Measurements from ENCODE around the gene MPPED1. TPM values are rescaled to one million over a fixed set of nuclear protein-coding genes. Genes with fewer than 3 reads are reported as not detected.

Gene MPPED1
- total and polyA plus RNA-seq, 2 donors (not counting 3 experiments of a cell fraction or from before 2014, with no cell fraction given), result not detected

GRCh38 chr22:43387815-43388214 lies 24.0 kb upstream of the MPPED1 start:
- Histone ChIP-seq H3K9me1 (replicated peaks; ENCODE audit: control insufficient read depth, extremely low read depth, insufficient read depth, low read length) (no peaks in the 10 kb centered on the region), H2AFZ (ENCODE audit: low read depth, low read length) (no peak overlapping the region), H4K20me1 (replicated peaks; ENCODE audit: control insufficient read depth, extremely low read depth, insufficient read depth, low read length) (no peaks in the 10 kb centered on the region), H3K27ac (ENCODE audit: insufficient read depth, low read depth, low read length) (no peak overlapping the region), H3K36me3 (ENCODE audit: control insufficient read depth in 2 of 2, extremely low read depth in 1 of 2, insufficient read depth in 2 of 2, low read length in 2 of 2) (no peaks in the 10 kb centered on the region), H3K9ac (replicated peaks; ENCODE audit: extremely low read depth, insufficient read depth, low read length) (no peak overlapping the region), H3K27me3 (ENCODE audit: control insufficient read depth in 2 of 2, insufficient read depth in 2 of 2, low read length in 2 of 2) (peaks cover 0 to 10% of the 10 kb centered on the region in 2 experiments), H3K4me1 (ENCODE audit: control insufficient read depth, extremely low read depth, insufficient read depth, low read length) (no peaks in the 10 kb centered on the region), H3K4me2 (ENCODE audit: insufficient read depth, low read length) (no peak overlapping the region), H3K9me3 (replicated peaks; ENCODE audit: control insufficient read depth, insufficient read depth, low read length) (no peaks in the 10 kb centered on the region), H3K4me3 (replicated peaks in 1 of 3; ENCODE audit: insufficient read depth in 1 of 3, low read depth in 1 of 3, low read length in 3 of 3) (no peak overlapping the region), H3K79me2 (ENCODE audit: control insufficient read depth, insufficient read depth, low read length) (no peaks in the 10 kb centered on the region)
- DNase-seq (ENCODE audit: low read depth, low spot score) (no peak), FAIRE-seq (no peak)
- intact Hi-C loops (cut with micrococcal nuclease) (loop anchor here (2.0 to 5.0 kb wide), 2 partner anchors 41 to 497 kb away; no protein-coding TSS in a partner anchor), dilution Hi-C loops (cut with MboI; ENCODE audit: extremely low pct_ligation_motif_present, low sequenced_read_pairs) (no loop called here)
- TF ChIP-seq POLR2AphosphoS5 (IDR thresholded peaks at IDR 0.05; ENCODE audit: insufficient read depth, low read depth, low read length) (no peak), MAX (IDR thresholded peaks at IDR 0.05; ENCODE audit: insufficient read depth, insufficient read length) (no peak), GATA2 (IDR thresholded peaks at IDR 0.05; ENCODE audit: insufficient read depth, insufficient read length, low read depth, low read length) (no peak), POLR2A (IDR thresholded peaks at IDR 0.05; ENCODE audit: low read depth, low read length) (no peak), CTCF (IDR thresholded peaks at IDR 0.05; ENCODE audit: extremely low read depth in 1 of 2, insufficient read depth in 1 of 2, low read depth in 1 of 2, low read length in 2 of 2) (no peak), FOS (IDR thresholded peaks at IDR 0.05; ENCODE audit: borderline replicate concordance, insufficient read depth, low read length) (no peak), EZH2 (IDR thresholded peaks at IDR 0.05; ENCODE audit: borderline replicate concordance, low read depth, low read length, severe bottlenecking) (no peak), MYC (IDR thresholded peaks at IDR 0.05; ENCODE audit: low read depth, low read length) (no peak), JUN (IDR thresholded peaks at IDR 0.05; ENCODE audit: borderline replicate concordance, insufficient read depth, insufficient read length, low read depth) (no peak)
- CTCF ChIA-PET, result interaction anchor here (1.3 to 7.9 kb wide), 4 partner anchors 114 to 1239 kb away, joined by 3 to 89 read pairs (median 37); no protein-coding TSS in a partner anchor
- POLR2A ChIA-PET, result no interaction called here
- BruUV-seq (replicated peaks), result no TSS peak
